HCT116 (cell line): ENCODE results near the gene TRDN.

ENCODE experiments used
- CBX3 ChIP-seq: IDR thresholded peaks from 2 replicates; pipeline ENCODE4 v1.6.1; 2012; ENCODE audit warnings: low read depth
- EZH2 ChIP-seq: fragments of 200-600 bp; sonication (generic); IDR thresholded peaks from 2 replicates; pipeline ENCODE4 v1.6.1; 2017; ENCODE audit warnings: antibody characterized with exemption, mixed run types
- EZH2phosphoT487 ChIP-seq: fragments of 200-600 bp; IDR thresholded peaks from 2 replicates; pipeline ENCODE4 v1.6.1; 2018; ENCODE audit warnings: antibody characterized with exemption, borderline replicate concordance
- FOSL1 ChIP-seq: IDR thresholded peaks from 2 replicates; pipeline ENCODE4 v1.6.1; 2012; ENCODE audit warnings: low read depth
- POLR2A ChIP-seq: IDR thresholded peaks from 2 replicates; pipeline ENCODE4 v1.7.0; 2011; ENCODE audit warnings: borderline replicate concordance; ENCODE audit not compliant: insufficient read depth, insufficient read length; ENCODE audit errors: extremely low read depth
- POLR2AphosphoS5 ChIP-seq: IDR thresholded peaks from 2 replicates; pipeline ENCODE4 v1.6.1; 2011; ENCODE audit warnings: mild to moderate bottlenecking, low read depth, low read length, moderate library complexity
- RAD21 ChIP-seq: IDR thresholded peaks from 2 replicates; pipeline ENCODE4 v1.6.1; 2012; ENCODE audit warnings: low read depth, mild to moderate bottlenecking
- SP1 ChIP-seq: IDR thresholded peaks from 2 replicates; pipeline ENCODE4 v1.6.1; 2012; ENCODE audit warnings: low read depth
- YY1 ChIP-seq: IDR thresholded peaks from 2 replicates; pipeline ENCODE4 v1.6.1; 2011; ENCODE audit warnings: low read length, low read depth, moderate library complexity, mild to moderate bottlenecking; ENCODE audit not compliant: insufficient replicate concordance; ENCODE audit errors: extremely low read depth
- TF ChIP-seq, protein P1 (sequence below), 3 experiments: fragments of 200-600 bp in 1 of 3; sonication (generic) in 1 of 3; IDR thresholded peaks in 2 of 3; conservative IDR thresholded peaks in 1 of 3; 2 replicates each; pipeline ENCODE4 v1.5.1; 2012 to 2017; ENCODE audit warnings: low read depth in 2 of 3, low read length in 2 of 3, antibody characterized with exemption in 1 of 3, borderline replicate concordance in 1 of 3, control low read depth in 1 of 3, mild to moderate bottlenecking in 1 of 3, mixed read lengths in 1 of 3, mixed run types in 1 of 3, moderate library complexity in 1 of 3; ENCODE audit not compliant: insufficient read depth in 1 of 3
- TF ChIP-seq, protein P2 (sequence below): IDR thresholded peaks from 2 replicates; pipeline ENCODE4 v1.6.1; 2012

DNA sequence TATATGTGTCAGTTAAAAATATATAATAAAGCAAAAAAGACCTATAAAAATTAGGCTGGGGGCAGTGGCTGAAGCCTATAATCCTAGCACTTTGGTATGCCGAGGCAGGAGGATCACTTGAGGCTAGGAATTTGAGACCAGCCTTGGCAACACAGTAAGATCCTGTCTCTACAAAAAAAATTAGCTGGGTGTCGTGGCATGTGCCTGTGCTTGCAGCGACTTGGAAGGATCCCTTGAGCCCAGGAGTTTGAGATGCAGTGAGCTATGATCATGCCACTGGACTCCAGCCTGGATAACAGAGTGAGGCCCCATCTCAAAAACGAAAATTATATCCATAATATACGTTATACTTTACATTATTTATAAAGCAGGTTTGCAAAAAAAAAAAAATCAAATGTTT lies 20.7 kb downstream of the TRDN start:
- TF ChIP-seq, protein P1, sequence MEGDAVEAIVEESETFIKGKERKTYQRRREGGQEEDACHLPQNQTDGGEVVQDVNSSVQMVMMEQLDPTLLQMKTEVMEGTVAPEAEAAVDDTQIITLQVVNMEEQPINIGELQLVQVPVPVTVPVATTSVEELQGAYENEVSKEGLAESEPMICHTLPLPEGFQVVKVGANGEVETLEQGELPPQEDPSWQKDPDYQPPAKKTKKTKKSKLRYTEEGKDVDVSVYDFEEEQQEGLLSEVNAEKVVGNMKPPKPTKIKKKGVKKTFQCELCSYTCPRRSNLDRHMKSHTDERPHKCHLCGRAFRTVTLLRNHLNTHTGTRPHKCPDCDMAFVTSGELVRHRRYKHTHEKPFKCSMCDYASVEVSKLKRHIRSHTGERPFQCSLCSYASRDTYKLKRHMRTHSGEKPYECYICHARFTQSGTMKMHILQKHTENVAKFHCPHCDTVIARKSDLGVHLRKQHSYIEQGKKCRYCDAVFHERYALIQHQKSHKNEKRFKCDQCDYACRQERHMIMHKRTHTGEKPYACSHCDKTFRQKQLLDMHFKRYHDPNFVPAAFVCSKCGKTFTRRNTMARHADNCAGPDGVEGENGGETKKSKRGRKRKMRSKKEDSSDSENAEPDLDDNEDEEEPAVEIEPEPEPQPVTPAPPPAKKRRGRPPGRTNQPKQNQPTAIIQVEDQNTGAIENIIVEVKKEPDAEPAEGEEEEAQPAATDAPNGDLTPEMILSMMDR (IDR thresholded peaks at IDR 0.05 in 2 of 3, conservative IDR thresholded peaks at IDR 0.05 in 1 of 3; ENCODE audit: borderline replicate concordance in 1 of 3, insufficient read depth in 1 of 3, low read depth in 2 of 3, low read length in 2 of 3): no peak
- TF ChIP-seq CBX3: no peak
- TF ChIP-seq YY1: no peak
- TF ChIP-seq POLR2AphosphoS5: no peak
- TF ChIP-seq, protein P2, sequence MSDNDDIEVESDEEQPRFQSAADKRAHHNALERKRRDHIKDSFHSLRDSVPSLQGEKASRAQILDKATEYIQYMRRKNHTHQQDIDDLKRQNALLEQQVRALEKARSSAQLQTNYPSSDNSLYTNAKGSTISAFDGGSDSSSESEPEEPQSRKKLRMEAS: no peak
- no peak for TF ChIP-seq EZH2phosphoT487
- no peak for TF ChIP-seq SP1
- TF ChIP-seq POLR2A: no peak
- TF ChIP-seq EZH2: no peak
- no peak for TF ChIP-seq RAD21
- TF ChIP-seq FOSL1: no peak
